ENCODE data around the gene ITPR2. TPM values are rescaled to one million over a fixed set of nuclear protein-coding genes. Genes with fewer than 3 reads are reported as not detected.

ITPR2 gene
- total and polyA plus RNA-seq, 2 of the 8 experiments (the other 6 are each of a cell fraction or from before 2014, with no cell fraction given): 4.1 to 48.3 TPM

GRCh38 chr12:26576266-26576665 is 256.7 kb downstream of the ITPR2 start:
- Histone ChIP-seq H3K36me3 (ENCODE audit: control insufficient read depth in 2 of 4, insufficient read depth in 4 of 4, low read length in 3 of 4) (no peaks in the 10 kb centered on the region; a peak in 1 of 8 replicates), H3K23me2 (ENCODE audit: low read depth, low read length) (no peaks in the 10 kb centered on the region), H4K91ac (replicated peaks; ENCODE audit: insufficient read length, low read length) (no peak overlapping the region), H3K14ac (ENCODE audit: insufficient read length) (no peak overlapping the region), H3K27me3 (replicated peaks in 1 of 4; ENCODE audit: control insufficient read depth in 3 of 4, extremely low read depth in 1 of 4, insufficient read depth in 3 of 4, low read length in 3 of 4) (no peaks in the 10 kb centered on the region), H2AK5ac (ENCODE audit: low read depth, low read length) (no peak overlapping the region), H3K9ac (replicated peaks in 1 of 4; ENCODE audit: extremely low read depth in 1 of 4, low read depth in 3 of 4, low read length in 3 of 4) (no peak overlapping the region), H3K79me1 (ENCODE audit: low read depth, low read length) (no peaks in the 10 kb centered on the region; the same call in 1 of the 2 replicates), H3K79me2 (ENCODE audit: control insufficient read depth in 1 of 2, insufficient read depth in 2 of 2, low read length in 2 of 2) (no peaks in the 10 kb centered on the region), H4K5ac (ENCODE audit: insufficient read length, low read depth, low read length) (no peak overlapping the region), H3K4me2 (ENCODE audit: insufficient read depth in 1 of 2, low read depth in 2 of 2, low read length in 2 of 2) (no peak overlapping the region), H3K9me3 (ENCODE audit: insufficient read depth in 2 of 2, low read depth in 1 of 2, low read length in 1 of 2) (no peaks in the 10 kb centered on the region), H2AFZ (ENCODE audit: low read length) (no peak overlapping the region), H3K4ac (replicated peaks; ENCODE audit: insufficient read length, low read depth, low read length) (no peak overlapping the region), H3K27ac (ENCODE audit: low read depth, low read length) (no peak overlapping the region), H4K8ac (ENCODE audit: extremely low read depth, insufficient read depth, low read length) (no peak overlapping the region), H2BK5ac (ENCODE audit: low read depth, low read length) (no peak overlapping the region), H3K18ac (ENCODE audit: extremely low read depth, low read length) (no peak overlapping the region), H3K23ac (ENCODE audit: insufficient read length) (no peak overlapping the region), H3K4me1 (replicated peaks in 1 of 4; ENCODE audit: control insufficient read depth in 3 of 4, insufficient read depth in 4 of 4, low read length in 3 of 4) (peaks cover 0 to 4% (median 4%) of the 10 kb centered on the region in 4 experiments; a peak in 4 of 7 replicates), H2BK20ac (ENCODE audit: low read length) (no peak overlapping the region), H2BK15ac (ENCODE audit: low read length) (no peak overlapping the region), H2BK12ac (ENCODE audit: low read depth, low read length) (no peak overlapping the region), H4K20me1 (replicated peaks in 1 of 2; ENCODE audit: control insufficient read depth in 1 of 2, insufficient read depth in 2 of 2, low read length in 2 of 2) (no peaks in the 10 kb centered on the region), H3K56ac (replicated peaks; ENCODE audit: insufficient read length, low read depth, low read length) (peak overlapping the region; percentile 48), H3K4me3 (ENCODE audit: extremely low read depth in 1 of 4, insufficient read depth in 2 of 4, low read depth in 3 of 4, low read length in 4 of 4) (no peak overlapping the region), H2BK120ac (replicated peaks; ENCODE audit: low read depth, low read length) (no peak overlapping the region)
- no peak for TF ChIP-seq USF2 (IDR thresholded peaks at IDR 0.05; ENCODE audit: low read length)
- no peak for TF ChIP-seq HDAC6 (IDR thresholded peaks at IDR 0.05; ENCODE audit: low read depth, low read length)
- no peak for TF ChIP-seq FOSL1 (IDR thresholded peaks at IDR 0.05; ENCODE audit: insufficient read depth, low read depth, low read length)
- TF ChIP-seq TEAD4 (IDR thresholded peaks at IDR 0.05; ENCODE audit: low read depth, low read length): no peak
- TF ChIP-seq CTCF (IDR thresholded peaks at IDR 0.05; ENCODE audit: control extremely low read depth in 1 of 3, insufficient read depth in 1 of 3, low read depth in 1 of 3, low read length in 3 of 3): no peak
- no peak for TF ChIP-seq TBP (IDR thresholded peaks at IDR 0.05; ENCODE audit: low read depth, low read length)
- TF ChIP-seq ASH2L (IDR thresholded peaks at IDR 0.05; ENCODE audit: low read length): no peak
- no peak for TF ChIP-seq SIX5 (IDR thresholded peaks at IDR 0.05; ENCODE audit: low read depth, low read length)
- DNase-seq (ENCODE audit: low read depth in 1 of 2, low spot score in 2 of 2): no peak
- FAIRE-seq: no peak
- CTCF ChIA-PET (ENCODE audit: partially characterized antibody): no interaction called here
- WGBS, 2 experiments (ENCODE audit: extremely low coverage in 1 of 2, insufficient coverage in 1 of 2, insufficient read length in 1 of 2, insufficient replicate concordance in 2 of 2, low coverage in 1 of 2, low lambda C conversion rate in 2 of 2, missing lambda C conversion rate in 1 of 2): 96 to 100% methylated on average over 1 to 6 of the region's 6 CpGs
- POLR2A ChIA-PET (ENCODE audit: partially characterized antibody): no interaction called here
